Esophagus squamous epithelium (tissue), 5 donors: ENCODE data around the gene RTN4RL2. TPM values are rescaled to one million over a fixed set of nuclear protein-coding genes. Genes with fewer than 3 reads are reported as not detected.
"Not testable (repeated sequence)": the region's sequence is repeated elsewhere in the genome, so short reads cannot be mapped to it uniquely, and the experiment has no call there.

Source experiments
- DNase-seq: peaks from one replicate; lab custom pipeline; 2025; lab: John Stamatoyannopoulos, UW
- H3K27ac ChIP-seq, 4 donors: fragments of 200-600 bp; sonication (generic); one replicate each; pipeline ENCODE4 v1.5.1; 2016 to 2019; ENCODE audit warnings: mild to moderate bottlenecking in 1 of 4
- H3K27me3 ChIP-seq, 4 donors: fragments of 200-600 bp; sonication (generic); 1 replicate in 3 of 4; 2 replicates in 1 of 4; pipeline versions ENCODE4 v1.5.1 to v1.6.0; 2017 to 2021; ENCODE audit warnings: antibody characterized with exemption in 1 of 4
- H3K36me3 ChIP-seq, 3 donors: fragments of 200-600 bp; sonication (generic); one replicate each; pipeline ENCODE4 v1.5.1; 2016 to 2019
- H3K4me1 ChIP-seq, 3 donors: fragments of 200-600 bp; sonication (generic); one replicate each; pipeline ENCODE4 v1.5.1; 2017 to 2019
- H3K4me3 ChIP-seq, 4 donors: fragments of 200-600 bp; sonication (generic); 1 replicate in 3 of 4; 2 replicates in 1 of 4; pipeline ENCODE4 v1.5.1; 2016 to 2019; ENCODE audit warnings: mild to moderate bottlenecking in 2 of 4, moderate library complexity in 1 of 4
- H3K9me3 ChIP-seq, 3 donors: fragments of 200-600 bp; sonication (generic); one replicate each; pipeline ENCODE4 v1.5.1; 2016 to 2019
- POLR2A ChIP-seq, 4 donors: fragments of 450-650 bp; IDR thresholded peaks; one replicate each; pipeline ENCODE4 v1.6.1; 2017; ENCODE audit warnings: antibody characterized with exemption in 4 of 4, mild to moderate bottlenecking in 4 of 4, moderate library complexity in 3 of 4
- WGBS, 2 donors: methylation state at CpG; one replicate each; pipeline ENCODE4 v1.1.5; 2018; 5-methylcytosine and 5-hydroxymethylcytosine counted together
- intact Hi-C: fragments of 100-400 bp; cut with DNase I; formaldehyde crosslinking; loops from one replicate; pipeline ENCODE4 v1.15.0; 2022
- total RNA-seq, 4 donors: library from RNA; depleted of rRNA; stranded (reverse); fragments of >200 nt; gene quantifications; one replicate each; pipeline ENCODE4 v1.1.0, GENCODE V29; 2016
- TF ChIP-seq, protein P1 (sequence below), 6 experiments: fragments of 450-650 bp in 4 of 6; fragments of 200-600 bp in 2 of 6; sonication (generic) in 2 of 6; IDR thresholded peaks; one replicate each; pipeline ENCODE4 v1.5.1; 2016 to 2019; ENCODE audit warnings: antibody characterized with exemption in 6 of 6, mild to moderate bottlenecking in 4 of 6, moderate library complexity in 4 of 6
- donor health status: DM: yes; HTN: yes; CAD: no.

Gene RTN4RL2
- total RNA-seq, 4 donors from 2014 or later = 0.66 to 1.1 (median 0.90) TPM

DNA sequence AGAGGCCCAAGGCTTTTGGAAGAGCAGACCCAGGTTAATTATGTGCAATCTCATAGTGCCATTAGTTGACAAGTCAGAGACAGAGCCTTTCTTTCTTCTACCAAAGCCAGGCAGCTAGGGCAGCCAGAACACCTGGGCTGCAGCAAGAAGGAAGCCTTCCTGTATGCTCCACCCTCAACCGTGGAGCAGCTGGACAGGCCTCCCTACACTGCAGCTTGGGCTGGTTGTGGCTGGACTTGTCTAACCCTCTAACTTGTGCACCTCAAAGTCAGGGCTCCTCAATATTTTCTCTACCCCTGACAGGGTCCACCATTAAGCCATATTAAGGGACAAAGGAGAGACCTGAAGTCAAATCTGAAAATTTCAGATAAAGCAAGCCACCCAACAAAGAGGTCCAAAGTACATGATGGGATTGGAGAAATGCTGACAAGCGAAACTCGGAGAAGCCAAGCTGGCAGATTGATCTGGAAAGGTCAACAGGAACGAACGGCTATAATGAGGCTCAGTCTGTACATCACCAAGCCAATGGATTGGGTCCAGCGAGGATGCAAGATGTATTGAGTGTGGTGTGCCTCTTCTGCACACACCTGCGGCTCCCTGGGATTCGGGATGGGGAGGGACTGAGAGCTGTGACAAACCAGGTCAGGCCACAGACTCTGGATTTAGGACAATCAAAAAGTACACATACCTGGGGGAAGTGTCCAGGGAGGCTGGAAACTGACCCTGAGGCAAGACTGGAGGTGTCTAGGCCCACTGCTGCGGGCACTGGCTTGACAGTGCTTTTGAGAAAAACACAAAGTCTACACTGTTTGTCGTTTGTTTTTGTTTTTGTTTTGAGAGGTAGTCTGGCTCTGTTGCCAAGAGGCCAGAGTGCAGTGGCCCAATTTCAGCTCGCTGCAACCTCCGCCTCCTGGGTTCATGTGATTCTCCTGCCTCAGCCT lies 21.7 kb upstream of the RTN4RL2 start:
- H3K27me3 ChIP-seq = no peaks in the 10 kb centered on the region
- intact Hi-C loops = no loop called here
- H3K27ac ChIP-seq = no peak overlapping the region
- H3K36me3 ChIP-seq = no peaks in the 10 kb centered on the region
- TF ChIP-seq, protein P1, sequence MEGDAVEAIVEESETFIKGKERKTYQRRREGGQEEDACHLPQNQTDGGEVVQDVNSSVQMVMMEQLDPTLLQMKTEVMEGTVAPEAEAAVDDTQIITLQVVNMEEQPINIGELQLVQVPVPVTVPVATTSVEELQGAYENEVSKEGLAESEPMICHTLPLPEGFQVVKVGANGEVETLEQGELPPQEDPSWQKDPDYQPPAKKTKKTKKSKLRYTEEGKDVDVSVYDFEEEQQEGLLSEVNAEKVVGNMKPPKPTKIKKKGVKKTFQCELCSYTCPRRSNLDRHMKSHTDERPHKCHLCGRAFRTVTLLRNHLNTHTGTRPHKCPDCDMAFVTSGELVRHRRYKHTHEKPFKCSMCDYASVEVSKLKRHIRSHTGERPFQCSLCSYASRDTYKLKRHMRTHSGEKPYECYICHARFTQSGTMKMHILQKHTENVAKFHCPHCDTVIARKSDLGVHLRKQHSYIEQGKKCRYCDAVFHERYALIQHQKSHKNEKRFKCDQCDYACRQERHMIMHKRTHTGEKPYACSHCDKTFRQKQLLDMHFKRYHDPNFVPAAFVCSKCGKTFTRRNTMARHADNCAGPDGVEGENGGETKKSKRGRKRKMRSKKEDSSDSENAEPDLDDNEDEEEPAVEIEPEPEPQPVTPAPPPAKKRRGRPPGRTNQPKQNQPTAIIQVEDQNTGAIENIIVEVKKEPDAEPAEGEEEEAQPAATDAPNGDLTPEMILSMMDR (IDR thresholded peaks at IDR 0.05) = no peak
- TF ChIP-seq POLR2A (IDR thresholded peaks at IDR 0.05) = no peak
- H3K9me3 ChIP-seq = no peaks in the 10 kb centered on the region
- no peak overlapping the region for H3K4me3 ChIP-seq
- no peak for DNase-seq
- H3K4me1 ChIP-seq = peaks cover 10 to 31% (median 19%) of the 10 kb centered on the region in 3 donors
- WGBS, 2 donors = 89 to 91% methylated on average over 9 to 12 of the region's 12 CpGs

DNA sequence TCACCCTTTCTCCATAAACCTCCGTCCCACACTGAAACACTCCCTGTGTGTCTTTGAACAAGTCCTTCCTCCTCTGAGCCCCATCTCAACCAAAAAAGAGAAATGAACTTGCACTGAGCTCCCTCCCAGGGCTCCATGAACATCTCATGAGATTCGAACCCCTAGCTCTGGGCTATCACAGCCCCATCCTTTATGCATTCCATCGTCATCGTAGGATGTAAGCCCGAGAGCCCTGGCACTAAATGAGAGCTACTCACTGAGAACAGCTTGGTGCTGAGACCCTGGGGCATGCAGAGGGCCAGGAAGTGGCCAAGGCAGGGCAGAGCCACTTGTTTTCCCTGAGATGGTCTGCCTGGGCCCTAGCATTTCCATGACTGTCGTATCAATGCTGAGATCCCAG lies 20.5 kb upstream of the RTN4RL2 start:
- no peak for DNase-seq
- peaks cover 7 to 19% (median 11%) of the 10 kb centered on the region in 3 donors for H3K4me1 ChIP-seq
- H3K36me3 ChIP-seq = no peaks in the 10 kb centered on the region
- no peak for TF ChIP-seq POLR2A (IDR thresholded peaks at IDR 0.05)
- TF ChIP-seq, protein P1 (IDR thresholded peaks at IDR 0.05) = no peak
- WGBS, 2 donors = 62 to 65% methylated on average over 3 of the region's 6 CpGs
- no peak overlapping the region for H3K4me3 ChIP-seq
- H3K9me3 ChIP-seq = no peaks in the 10 kb centered on the region
- H3K27ac ChIP-seq = no peak overlapping the region
- intact Hi-C loops = no loop called here
- H3K27me3 ChIP-seq = no peaks in the 10 kb centered on the region

DNA sequence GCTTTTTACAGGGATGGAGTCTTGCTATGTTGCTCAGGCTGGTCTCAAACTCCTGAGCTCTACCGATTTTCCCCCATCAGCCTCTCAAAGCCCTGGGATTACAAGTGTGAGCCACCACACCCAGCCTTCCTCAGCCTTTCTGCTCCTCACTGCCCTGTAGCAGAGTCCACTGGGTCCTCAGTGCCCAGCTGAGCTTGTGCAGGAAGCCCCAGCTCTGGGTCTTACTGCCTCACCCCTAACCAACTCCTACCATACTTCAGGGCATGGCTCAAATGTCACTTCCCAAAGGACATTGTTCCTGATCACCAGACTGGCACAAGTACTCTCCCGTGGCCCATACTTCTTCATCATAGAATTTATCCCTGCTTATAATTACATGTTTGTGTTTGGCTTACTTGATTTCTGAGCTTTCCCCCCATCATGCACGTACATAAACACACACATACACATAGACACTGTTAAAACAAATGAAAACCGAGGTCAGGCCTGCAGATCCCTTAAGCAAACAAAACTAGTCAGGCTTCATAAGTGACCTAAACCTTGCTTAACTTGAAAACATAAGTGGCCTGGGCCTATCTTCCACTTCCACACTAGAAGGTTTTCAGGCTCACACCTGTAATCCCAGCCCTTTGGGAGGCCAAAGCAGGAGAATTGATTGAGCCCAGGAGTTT lies 19.4 kb upstream of the RTN4RL2 start:
- 86 to 88% methylated on average over 3 to 4 of the region's 4 CpGs for WGBS, 2 donors
- Histone ChIP-seq H3K4me1 (peaks cover 0 to 8% (median under 1%) of the 10 kb centered on the region in 3 donors), H3K27me3 (no peaks in the 10 kb centered on the region), H3K27ac (no peak overlapping the region), H3K36me3 (no peaks in the 10 kb centered on the region), H3K9me3 (no peaks in the 10 kb centered on the region), H3K4me3 (no peak overlapping the region)
- TF ChIP-seq POLR2A (IDR thresholded peaks at IDR 0.05) = no peak
- TF ChIP-seq, protein P1 (IDR thresholded peaks at IDR 0.05) = no peak
- DNase-seq = no peak
- intact Hi-C loops = no loop called here

DNA sequence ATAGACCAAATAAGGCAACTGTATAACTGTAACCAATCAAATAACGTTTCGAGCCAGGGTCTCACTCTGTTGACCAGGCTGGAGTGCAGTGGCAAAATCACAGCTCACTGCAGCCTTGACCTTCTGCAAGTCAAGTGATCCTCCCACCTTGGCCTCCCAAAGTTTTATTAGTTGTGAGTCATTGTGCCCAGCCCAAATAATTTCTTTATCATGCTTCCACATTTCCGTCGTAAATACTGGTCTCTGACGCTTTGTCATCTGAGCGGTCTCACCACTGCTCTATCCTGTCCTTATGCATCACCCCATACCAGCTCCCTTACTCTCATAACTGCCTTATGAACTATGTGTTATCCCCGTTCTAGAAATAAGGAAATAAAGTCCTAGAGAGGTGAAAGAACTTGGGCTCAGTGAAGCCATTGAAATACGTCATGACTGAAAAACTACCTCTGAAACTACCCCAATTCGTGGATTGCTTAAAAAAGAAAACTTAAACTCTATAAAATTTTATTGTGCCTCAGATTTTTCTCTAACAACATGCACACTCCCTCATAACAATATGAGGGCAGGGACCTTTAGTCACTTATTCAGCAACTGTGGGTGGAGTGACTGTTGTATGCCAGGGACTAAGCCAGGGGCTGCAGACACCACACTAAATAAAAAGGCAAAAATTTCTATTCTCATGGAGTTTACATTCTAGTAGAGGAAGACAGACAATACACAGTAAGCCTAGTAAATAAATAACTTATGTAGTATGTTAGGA lies 15.8 kb upstream of the RTN4RL2 start:
- intact Hi-C loops = no loop called here
- H3K27me3 ChIP-seq = no peaks in the 10 kb centered on the region
- no peaks in the 10 kb centered on the region for H3K9me3 ChIP-seq
- no peak overlapping the region for H3K27ac ChIP-seq
- no peak overlapping the region for H3K4me3 ChIP-seq
- TF ChIP-seq, protein P1 (IDR thresholded peaks at IDR 0.05) = no peak
- no peak for TF ChIP-seq POLR2A (IDR thresholded peaks at IDR 0.05)
- no peak for DNase-seq
- H3K4me1 ChIP-seq = no peaks in the 10 kb centered on the region
- H3K36me3 ChIP-seq = no peaks in the 10 kb centered on the region
- 67 to 76% methylated on average over 9 of the region's 9 CpGs for WGBS, 2 donors

DNA sequence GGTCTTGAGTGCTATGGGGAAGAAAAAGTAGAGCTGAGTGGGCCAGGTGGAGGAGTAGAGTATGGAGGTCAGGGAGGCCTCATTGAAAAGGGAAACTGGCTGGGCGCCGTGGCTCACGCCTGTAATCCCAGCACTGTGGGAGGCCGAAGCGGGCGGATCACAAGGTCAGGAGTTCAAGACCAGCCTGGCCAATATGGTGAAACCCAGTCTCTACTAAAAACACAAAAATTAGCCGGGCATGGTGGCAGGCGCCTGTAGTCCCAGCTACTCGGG lies 15.3 kb upstream of the RTN4RL2 start:
- intact Hi-C loops, DNase-seq, H3K4me1 ChIP-seq, H3K27me3 ChIP-seq, H3K4me3 ChIP-seq, H3K36me3 ChIP-seq, H3K27ac ChIP-seq, H3K9me3 ChIP-seq: not testable (repeated sequence)
- 75 to 84% methylated on average over 9 of the region's 9 CpGs for whole genome bisulfite sequencing, 2 donors
